Fibroblast of lung (primary cell): Measurements from ENCODE around the gene KIAA1217.

Source experiments
- EZH2 ChIP-seq: IDR thresholded peaks from 2 replicates; pipeline ENCODE4 v1.5.1; 2012; ENCODE audit warnings: low read length, control low read depth, mild to moderate bottlenecking; ENCODE audit errors: missing control alignments
- TF ChIP-seq, protein P1 (sequence below), 2 donors: IDR thresholded peaks in 1 of 2; conservative IDR thresholded peaks in 1 of 2; 1 replicate in 1 of 2; 2 replicates in 1 of 2; pipeline ENCODE4 v1.5.1; 2011 to 2012; ENCODE audit warnings: low read length in 2 of 2, control low read depth in 1 of 2, inconsistent platforms in 1 of 2, low read depth in 1 of 2, mild to moderate bottlenecking in 1 of 2

- TF ChIP-seq, protein P1, sequence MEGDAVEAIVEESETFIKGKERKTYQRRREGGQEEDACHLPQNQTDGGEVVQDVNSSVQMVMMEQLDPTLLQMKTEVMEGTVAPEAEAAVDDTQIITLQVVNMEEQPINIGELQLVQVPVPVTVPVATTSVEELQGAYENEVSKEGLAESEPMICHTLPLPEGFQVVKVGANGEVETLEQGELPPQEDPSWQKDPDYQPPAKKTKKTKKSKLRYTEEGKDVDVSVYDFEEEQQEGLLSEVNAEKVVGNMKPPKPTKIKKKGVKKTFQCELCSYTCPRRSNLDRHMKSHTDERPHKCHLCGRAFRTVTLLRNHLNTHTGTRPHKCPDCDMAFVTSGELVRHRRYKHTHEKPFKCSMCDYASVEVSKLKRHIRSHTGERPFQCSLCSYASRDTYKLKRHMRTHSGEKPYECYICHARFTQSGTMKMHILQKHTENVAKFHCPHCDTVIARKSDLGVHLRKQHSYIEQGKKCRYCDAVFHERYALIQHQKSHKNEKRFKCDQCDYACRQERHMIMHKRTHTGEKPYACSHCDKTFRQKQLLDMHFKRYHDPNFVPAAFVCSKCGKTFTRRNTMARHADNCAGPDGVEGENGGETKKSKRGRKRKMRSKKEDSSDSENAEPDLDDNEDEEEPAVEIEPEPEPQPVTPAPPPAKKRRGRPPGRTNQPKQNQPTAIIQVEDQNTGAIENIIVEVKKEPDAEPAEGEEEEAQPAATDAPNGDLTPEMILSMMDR (conservative IDR thresholded peaks at IDR 0.05 in 1 of 2, IDR thresholded peaks at IDR 0.05 in 1 of 2; ENCODE audit: low read depth in 1 of 2, low read length in 2 of 2) = no peak
- no peak for TF ChIP-seq EZH2
Observed at GRCh38 chr10:24170199-24170598, 38.7 kb upstream of the KIAA1217 start.
